Measurements from ENCODE around the gene QRFPR. TPM values are rescaled to one million over a fixed set of nuclear protein-coding genes. Genes with fewer than 3 reads are reported as not detected.

Gene QRFPR
- total and polyA plus RNA-seq, 2 of the 8 experiments (the other 6 are each of a cell fraction or from before 2014, with no cell fraction given), result 1.0 to 2.9 TPM

GRCh38 chr4:121278811-121279368, 101.9 kb downstream of the QRFPR start (continued):
- TF ChIP-seq CHD7 (IDR thresholded peaks at IDR 0.05; ENCODE audit: insufficient replicate concordance, low read length) (no peak), BACH1 (IDR thresholded peaks at IDR 0.05; ENCODE audit: low read length) (no peak), EGR1 (IDR thresholded peaks at IDR 0.05; ENCODE audit: borderline replicate concordance, low read depth, low read length) (no peak), JUN (IDR thresholded peaks at IDR 0.05; ENCODE audit: low read depth, low read length) (no peak), MAX (IDR thresholded peaks at IDR 0.05) (no peak), TCF12 (IDR thresholded peaks at IDR 0.05; ENCODE audit: low read depth, low read length) (no peak)
